GM21360 (cell line): ENCODE results near the gene SHKBP1.

Source experiments
- ATAC-seq: cut with Tn5 transposase; IDR thresholded peaks from one replicate; pipeline ENCODE4 v1.9.1; 2021; ENCODE audit warnings: mild to moderate bottlenecking, moderate library complexity; ENCODE audit not compliant: unreplicated experiment

Gene SHKBP1

GRCh38 chr19:40599331-40599901 is 22.7 kb downstream of the SHKBP1 start:
- no peak for ATAC-seq

- ATAC-seq, result no peak
Measured at GRCh38 chr19:40599902-40600569, 23.4 kb downstream of the SHKBP1 start.

DNA sequence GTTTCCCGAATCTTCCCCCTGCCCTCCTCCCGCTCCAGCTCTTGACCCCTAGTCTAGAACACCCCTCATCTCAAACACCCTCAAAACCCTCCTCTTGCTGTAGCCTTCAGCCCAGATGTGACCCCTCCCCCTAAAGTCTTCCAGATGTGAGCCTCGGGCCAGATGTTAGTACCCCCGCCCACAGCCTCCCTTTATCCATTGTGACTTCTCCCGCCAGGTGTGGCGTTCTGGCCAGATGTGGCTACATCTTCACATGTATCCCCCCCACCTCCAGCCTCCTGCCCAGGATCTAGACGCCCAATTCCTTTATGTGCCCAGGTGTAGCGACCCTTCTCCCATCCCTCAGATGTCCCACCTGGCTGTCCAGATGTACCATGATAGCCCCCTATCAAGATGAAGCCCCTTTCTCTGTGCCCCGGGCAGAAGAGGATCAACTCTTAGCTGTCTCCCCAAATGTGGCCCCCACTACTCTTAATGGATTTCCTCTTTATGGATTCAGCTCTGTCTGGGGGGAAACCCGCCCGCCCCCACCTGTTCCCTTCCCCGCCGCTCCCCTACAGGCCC is 24.0 kb downstream of the SHKBP1 start:
- ATAC-seq, result no peak

- ATAC-seq, result no peak
Measured at GRCh38 chr19:40601134-40601974, 24.7 kb downstream of the SHKBP1 start, which contains the start of gene LTBP4. Gene LTBP4, plus strand, starts transcription at chr19:40601369. Its CDS starts 19 bp downstream, at chr19:40601388.

GRCh38 chr19:40603071-40603388 is 26.4 kb downstream of the SHKBP1 start:
- no peak for ATAC-seq

DNA sequence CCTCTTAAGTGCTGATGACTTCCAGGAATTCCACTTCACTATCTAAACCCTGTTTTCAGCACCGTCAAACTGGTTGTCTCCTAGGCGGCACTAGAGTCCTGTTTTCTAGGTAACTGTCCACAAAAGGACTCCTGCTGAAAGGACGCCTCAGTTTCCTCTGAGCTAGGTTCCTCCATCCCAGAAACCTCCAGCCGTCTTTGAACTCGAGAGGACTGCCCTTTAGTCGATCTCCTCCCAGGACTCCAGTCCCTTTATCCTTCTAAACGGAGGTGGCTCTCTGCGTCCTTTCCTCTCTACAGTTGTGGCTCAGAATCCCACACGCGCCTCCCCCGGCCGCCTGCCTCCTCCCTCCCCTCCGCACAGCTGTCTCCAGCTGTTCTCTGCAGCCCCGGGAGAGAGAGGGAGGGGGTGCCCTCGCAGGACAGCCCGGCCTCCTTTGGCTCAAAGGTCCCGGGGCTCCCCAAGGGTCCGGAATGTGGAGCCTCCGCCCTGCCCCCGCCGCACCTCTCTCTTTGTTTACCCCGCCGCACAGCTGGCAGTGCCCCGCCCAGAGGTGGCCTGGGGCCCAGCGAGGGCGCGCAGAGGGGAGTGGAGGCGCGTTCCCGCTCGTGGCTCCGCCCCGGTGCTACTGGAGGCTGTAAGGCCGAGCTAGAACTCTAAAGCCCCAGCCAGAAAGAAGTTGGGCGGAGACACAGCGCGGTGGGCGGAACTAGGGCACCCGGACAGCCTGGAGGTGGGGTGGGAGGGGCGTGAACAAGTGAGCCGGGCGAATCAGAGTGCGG is 26.9 kb downstream of the SHKBP1 start:
- ATAC-seq, result peak; percentile 43

GRCh38 chr19:40604171-40604646 is 27.5 kb downstream of the SHKBP1 start:
- ATAC-seq, result no peak

DNA sequence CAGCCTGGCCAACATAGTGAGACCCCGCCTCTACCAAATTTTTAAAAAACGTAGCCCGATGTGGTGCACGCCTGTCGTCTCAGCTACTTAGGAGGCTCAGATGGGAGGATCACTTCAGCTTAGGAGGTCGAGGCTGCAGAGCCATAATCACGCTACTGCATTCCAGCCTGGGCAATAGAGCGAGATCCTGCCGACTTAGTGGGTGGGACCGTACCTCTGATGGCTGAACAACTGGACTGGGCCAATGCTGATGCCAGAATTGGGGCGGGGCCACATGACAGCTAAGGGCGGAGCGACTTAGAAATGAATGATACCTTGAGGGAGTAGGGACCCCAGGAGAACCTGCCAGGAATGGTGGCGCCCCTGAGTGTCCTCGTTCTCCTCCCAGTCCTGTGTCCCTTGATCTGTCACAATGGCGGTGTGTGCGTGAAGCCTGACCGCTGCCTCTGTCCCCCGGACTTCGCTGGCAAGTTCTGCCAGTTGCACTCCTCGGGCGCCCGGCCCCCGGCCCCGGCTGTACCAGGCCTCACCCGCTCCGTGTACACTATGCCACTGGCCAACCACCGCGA is 28.1 kb downstream of the SHKBP1 start:
- no peak for ATAC-seq

DNA sequence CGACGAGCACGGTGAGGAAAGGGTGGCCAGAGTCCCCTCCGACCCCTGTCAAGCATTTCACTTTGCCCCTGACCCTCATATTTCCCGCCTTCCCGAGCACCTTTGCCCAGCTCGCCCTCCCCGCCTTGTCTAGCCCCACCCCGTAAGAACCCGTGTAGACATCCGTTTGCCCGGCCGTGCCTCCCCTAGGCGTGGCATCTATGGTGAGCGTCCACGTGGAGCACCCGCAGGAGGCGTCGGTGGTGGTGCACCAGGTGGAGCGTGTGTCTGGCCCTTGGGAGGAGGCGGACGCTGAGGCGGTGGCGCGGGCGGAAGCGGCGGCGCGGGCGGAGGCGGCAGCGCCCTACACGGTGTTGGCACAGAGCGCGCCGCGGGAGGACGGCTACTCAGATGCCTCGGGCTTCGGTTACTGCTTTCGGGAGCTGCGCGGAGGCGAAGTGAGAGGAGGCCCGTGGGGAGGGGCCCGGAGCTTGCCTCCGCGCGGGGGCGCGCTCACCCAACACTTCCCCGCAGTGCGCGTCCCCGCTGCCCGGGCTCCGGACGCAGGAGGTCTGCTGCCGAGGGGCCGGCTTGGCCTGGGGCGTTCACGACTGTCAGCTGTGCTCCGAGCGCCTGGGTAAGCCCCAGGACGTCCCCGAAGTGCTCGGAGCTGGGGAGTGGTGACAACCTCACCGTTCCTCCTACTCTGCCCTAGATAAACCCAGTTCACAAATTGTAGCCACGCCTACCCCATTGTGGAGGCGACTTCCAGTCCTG is 28.7 kb downstream of the SHKBP1 start:
- ATAC-seq, result no peak

- no peak for ATAC-seq
Measured at GRCh38 chr19:40607311-40608239, 30.9 kb downstream of the SHKBP1 start.

DNA sequence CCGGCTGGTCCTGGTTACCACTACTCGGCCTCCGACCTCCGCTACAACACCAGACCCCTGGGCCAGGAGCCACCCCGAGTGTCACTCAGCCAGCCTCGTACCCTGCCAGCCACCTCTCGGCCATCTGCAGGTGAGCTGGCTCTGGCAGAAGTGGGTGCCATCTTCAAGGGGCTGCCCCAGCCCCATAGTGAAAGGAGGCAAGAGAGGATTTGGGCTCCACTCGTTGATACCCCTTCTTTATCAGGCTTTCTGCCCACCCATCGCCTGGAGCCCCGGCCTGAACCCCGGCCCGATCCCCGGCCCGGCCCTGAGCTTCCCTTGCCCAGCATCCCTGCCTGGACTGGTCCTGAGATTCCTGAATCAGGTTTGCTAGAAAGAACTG is 31.6 kb downstream of the SHKBP1 start:
- no peak for ATAC-seq

DNA sequence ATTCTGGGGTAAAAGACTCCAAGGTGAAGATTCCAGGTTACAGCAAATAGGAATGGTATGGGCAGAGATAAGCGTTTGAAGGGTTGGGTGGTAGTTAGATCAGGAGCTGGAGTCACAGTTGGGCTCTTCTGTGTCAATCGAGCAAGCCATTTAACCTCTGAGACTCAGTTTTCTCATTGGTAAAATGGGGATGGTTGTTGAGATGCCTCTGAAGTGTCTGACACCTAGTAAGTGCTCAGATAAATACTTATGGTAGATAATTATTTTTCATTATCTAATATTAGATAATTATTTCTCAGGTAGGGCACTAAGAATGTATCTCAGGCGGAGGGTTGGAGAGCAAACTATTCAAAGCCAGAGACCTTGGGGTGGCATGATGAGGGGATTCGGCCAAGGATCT is 32.3 kb downstream of the SHKBP1 start:
- no peak for ATAC-seq

GRCh38 chr19:40609561-40610395 is 33.1 kb downstream of the SHKBP1 start:
- ATAC-seq, result peak; percentile 50

- peak; percentile 7 for ATAC-seq
Measured at GRCh38 chr19:40610396-40611064, 33.9 kb downstream of the SHKBP1 start.

- ATAC-seq, result no peak
Measured at GRCh38 chr19:40611096-40611495, 34.4 kb downstream of the SHKBP1 start.

DNA sequence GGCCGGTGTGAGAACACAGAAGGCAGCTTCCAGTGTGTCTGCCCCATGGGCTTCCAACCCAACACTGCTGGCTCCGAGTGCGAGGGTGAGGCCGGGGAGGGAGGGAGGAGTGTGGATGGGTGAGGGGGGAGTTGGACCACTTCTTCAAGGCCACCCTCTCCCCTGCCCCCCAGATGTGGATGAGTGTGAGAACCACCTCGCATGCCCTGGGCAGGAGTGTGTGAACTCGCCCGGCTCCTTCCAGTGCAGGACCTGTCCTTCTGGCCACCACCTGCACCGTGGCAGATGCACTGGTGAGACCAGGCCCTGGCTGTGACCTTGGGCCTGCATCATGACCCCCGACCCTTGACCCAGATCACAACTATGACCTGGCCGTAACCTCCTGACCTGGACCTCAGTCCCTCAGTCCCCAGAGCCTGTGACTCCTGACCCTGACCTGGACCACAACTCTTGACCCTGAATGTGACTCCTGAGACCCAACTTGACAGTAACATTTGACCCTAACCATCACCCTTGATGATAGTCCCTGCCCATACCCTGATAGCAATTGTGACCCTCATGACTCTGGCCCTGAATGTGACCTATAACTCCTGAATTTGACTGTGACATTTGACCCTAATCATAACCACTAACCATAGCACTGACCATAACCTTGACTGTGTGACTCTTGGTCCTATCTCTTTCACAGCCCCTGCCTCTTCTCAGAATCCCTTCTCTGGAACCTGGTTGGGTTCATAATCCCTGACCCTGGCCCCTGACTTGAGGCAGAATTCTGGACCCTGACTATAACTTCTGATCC is 35.4 kb downstream of the SHKBP1 start:
- ATAC-seq, result no peak
